K562 (cell line): ENCODE results near the gene TTLL3. TPM values are rescaled to one million over a fixed set of nuclear protein-coding genes. Genes with fewer than 3 reads are reported as not detected.

Experiments used
- BRF1 ChIP-seq: IDR thresholded peaks from 3 replicates; pipeline ENCODE4 v1.6.1; 2011; ENCODE audit warnings: borderline replicate concordance, mild to moderate bottlenecking; ENCODE audit not compliant: insufficient read length; ENCODE audit errors: extremely low read depth
- DACH1 ChIP-seq: fragments of 450-650 bp; IDR thresholded peaks from 2 replicates; pipeline ENCODE4 v1.6.1; 2018; ENCODE audit not compliant: partially characterized antibody
- FIP1L1 ChIP-seq: fragments of 200-400 bp; formaldehyde crosslinking; IDR thresholded peaks from 2 replicates; pipeline ENCODE4 v1.6.1; 2018; ENCODE audit warnings: mild to moderate bottlenecking, low read depth, low read length; ENCODE audit not compliant: poor library complexity, severe bottlenecking
- FOXA3 ChIP-seq, 2 experiments: fragments of 450-650 bp in 1 of 2; sonication (generic) in 1 of 2; formaldehyde crosslinking; IDR thresholded peaks in 1 of 2; conservative IDR thresholded peaks in 1 of 2; 2 replicates each; pipeline versions ENCODE4 v1.4.0 to v1.8.0; 2020 to 2022; ENCODE audit warnings: mild to moderate bottlenecking in 2 of 2, missing genetic modification reagents in 1 of 2
- FOXK2 ChIP-seq, 2 experiments: fragments of 450-650 bp; IDR thresholded peaks in 1 of 2; conservative IDR thresholded peaks in 1 of 2; 2 replicates each; pipeline ENCODE4 v1.6.1; 2016; ENCODE audit warnings: low read depth in 2 of 2, mild to moderate bottlenecking in 1 of 2
- GTF2F1 ChIP-seq: IDR thresholded peaks from 2 replicates; pipeline ENCODE4 v1.6.1; 2011; ENCODE audit warnings: low read depth, low read length, improper control_type of control experiment
- HDAC6 ChIP-seq: IDR thresholded peaks from 2 replicates; pipeline ENCODE4 v1.6.1; 2012; ENCODE audit warnings: low read depth, mild to moderate bottlenecking, control low read depth, inconsistent platforms, low read length, moderate library complexity
- LEF1 ChIP-seq: fragments of 450-650 bp; IDR thresholded peaks from 2 replicates; pipeline ENCODE4 v1.6.1; 2016; ENCODE audit warnings: mild to moderate bottlenecking
- MAZ ChIP-seq, 2 experiments: fragments of 450-650 bp in 1 of 2; sonication (generic) in 1 of 2; formaldehyde crosslinking; IDR thresholded peaks in 1 of 2; conservative IDR thresholded peaks in 1 of 2; 2 replicates each; pipeline versions ENCODE4 v1.4.0 to v1.5.0; 2020; ENCODE audit warnings: mild to moderate bottlenecking in 1 of 2, missing genetic modification reagents in 1 of 2
- NFIX ChIP-seq: fragments of 250-450 bp; sonication (Bioruptor Pico); IDR thresholded peaks from 2 replicates; pipeline ENCODE4 v1.4.0; 2020; ENCODE audit warnings: low read depth, mild to moderate bottlenecking, moderate library complexity
- NR4A1 ChIP-seq, 2 experiments: fragments of 250-450 bp in 1 of 2; fragments of 450-650 bp in 1 of 2; sonication (Bioruptor Pico) in 1 of 2; IDR thresholded peaks; 2 replicates each; pipeline versions ENCODE4 v1.4.0 to v1.6.1; 2016 to 2020; ENCODE audit warnings: mild to moderate bottlenecking in 2 of 2, missing compliant biosample characterization in 1 of 2, missing genetic modification characterization in 1 of 2, moderate library complexity in 1 of 2
- PURB ChIP-seq: sonication (generic); formaldehyde crosslinking; IDR thresholded peaks from 2 replicates; pipeline ENCODE4 v1.9.0; 2021; ENCODE audit warnings: low read depth, mild to moderate bottlenecking, missing genetic modification reagents
- PYGO2 ChIP-seq: fragments of 450-650 bp; IDR thresholded peaks from 2 replicates; pipeline ENCODE4 v1.6.1; 2016; ENCODE audit warnings: mild to moderate bottlenecking, missing genetic modification characterization, moderate library complexity, missing compliant biosample characterization
- RAD21 ChIP-seq, 2 experiments: fragments of 250-450 bp in 1 of 2; fragments of 450-650 bp in 1 of 2; sonication (Bioruptor Pico) in 1 of 2; formaldehyde crosslinking in 1 of 2; IDR thresholded peaks in 1 of 2; conservative IDR thresholded peaks in 1 of 2; 2 replicates each; pipeline versions ENCODE4 v1.4.0 to v1.8.0; 2020 to 2022; ENCODE audit warnings: mild to moderate bottlenecking in 2 of 2, moderate library complexity in 1 of 2
- RBM17 ChIP-seq: fragments of 200-400 bp; formaldehyde crosslinking; IDR thresholded peaks from 2 replicates; pipeline ENCODE4 v1.6.1; 2017; ENCODE audit warnings: low read depth, mild to moderate bottlenecking, low read length, borderline replicate concordance
- TAF15 ChIP-seq: fragments of 200-400 bp; formaldehyde crosslinking; IDR thresholded peaks from 2 replicates; pipeline ENCODE4 v1.6.1; 2017; ENCODE audit warnings: mild to moderate bottlenecking, low read depth, low read length, moderate library complexity
- ZBTB1 ChIP-seq: sonication (generic); formaldehyde crosslinking; IDR thresholded peaks from 2 replicates; pipeline ENCODE4 v1.8.1; 2023; ENCODE audit warnings: missing genetic modification reagents, low read depth, mild to moderate bottlenecking, borderline replicate concordance
- ZNF76 ChIP-seq: fragments of 250-450 bp; sonication (Bioruptor Pico); IDR thresholded peaks from 2 replicates; pipeline ENCODE4 v1.4.0; 2020; ENCODE audit warnings: mild to moderate bottlenecking, moderate library complexity, borderline replicate concordance
- polyA plus RNA-seq, 8 experiments: library from polyadenylated mRNA; depleted of rRNA in 4 of 8; stranded (reverse) in 5 of 8; unstranded in 3 of 8; fragments of >200 nt; fragmentation: Nextera tagmentation in 2 of 8; fragmentation: Illumina TruSeq in 1 of 8; extraction: Ambion mirVana in 2 of 8; extraction: Trizol in 1 of 8; gene quantifications; 2 replicates each; pipeline versions ENCODE4 v1.2.1 to v1.2.3, GENCODE V29; 2011 to 2014; ENCODE audit warnings: inconsistent platforms in 1 of 8, missing spikeins in 1 of 8
- total RNA-seq, 7 experiments: library from RNA; depleted of rRNA in 6 of 7; stranded (reverse); fragments of >200 nt in 6 of 7; fragmentation: Illumina TruSeq in 2 of 7; extraction: Trizol in 2 of 7; gene quantifications; 2 replicates each; pipeline versions ENCODE4 v1.2.1 to v1.2.3, GENCODE V29; 2011 to 2021; ENCODE audit warnings: low replicate concordance in 1 of 7
- TF ChIP-seq, protein P1 (sequence below): sonication (generic); formaldehyde crosslinking; IDR thresholded peaks from 2 replicates; pipeline ENCODE4 v1.8.1; 2023; ENCODE audit warnings: mild to moderate bottlenecking, missing genetic modification reagents, moderate library complexity
- TF ChIP-seq, protein P2 (sequence below): IDR thresholded peaks from 2 replicates; pipeline ENCODE4 v1.6.1; 2011; ENCODE audit not compliant: insufficient read length; ENCODE audit errors: extremely low read depth
- TF ChIP-seq, protein P3 (sequence below), 2 experiments: IDR thresholded peaks in 1 of 2; conservative IDR thresholded peaks in 1 of 2; 2 replicates each; pipeline ENCODE4 v1.6.1; 2016; ENCODE audit warnings: low read depth in 2 of 2, mild to moderate bottlenecking in 1 of 2, missing compliant biosample characterization in 1 of 2, missing genetic modification characterization in 1 of 2, moderate library complexity in 1 of 2

The TTLL3 gene
- total and polyA plus RNA-seq, 9 of the 15 experiments (the other 6 are each of a cell fraction or from before 2014, with no cell fraction given): 8.9 to 106 (median 33.2) TPM

DNA sequence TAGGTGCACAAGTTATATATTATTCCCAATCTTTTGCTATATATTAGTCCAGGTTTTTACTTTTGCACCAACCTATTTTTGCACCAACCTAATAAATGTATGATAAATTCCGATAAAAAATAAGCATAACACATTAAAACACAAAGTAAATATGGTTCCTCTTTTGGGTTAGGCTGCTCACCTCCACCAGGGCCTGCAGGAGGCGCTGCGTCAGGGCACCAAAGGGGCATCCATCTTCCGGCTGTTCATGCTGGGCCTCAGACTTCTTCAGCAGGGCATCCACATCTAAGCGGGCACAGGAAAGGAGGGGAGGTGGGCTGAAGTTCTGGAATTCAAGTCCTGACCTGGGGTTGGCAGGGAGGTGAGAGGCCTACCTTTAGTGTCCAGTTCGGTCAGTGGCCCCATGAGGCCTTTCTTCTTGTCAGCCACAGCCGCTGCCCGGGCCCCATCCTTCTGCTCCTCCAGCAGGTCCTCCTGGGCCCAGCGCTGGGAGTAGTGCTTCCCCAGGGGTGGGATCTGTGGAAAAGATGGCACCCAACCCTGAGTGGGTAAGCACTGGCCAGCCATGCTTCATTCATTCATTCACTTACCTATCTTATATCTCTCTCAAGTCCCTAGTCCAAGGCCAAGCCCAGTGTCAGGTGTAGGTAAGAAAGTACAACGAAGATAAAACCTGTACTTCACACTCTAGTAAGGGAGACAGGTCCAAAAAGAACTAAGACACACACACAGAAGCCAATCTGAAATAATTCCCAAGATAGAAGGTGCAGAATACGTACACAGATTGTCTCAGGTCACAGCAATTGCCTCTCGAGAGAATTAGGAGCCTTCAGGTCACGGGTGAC is 23.0 kb upstream of the TTLL3 start (continued):
- TF ChIP-seq ZBTB1 (CRISPR knock-in tag) (no peak), HDAC6 (no peak), RBM17 (no peak), BRF1 (no peak), LEF1 (no peak), MAZ (CRISPR knock-in tag; conservative IDR thresholded peaks at IDR 0.05 in 1 of 2, IDR thresholded peaks at IDR 0.05 in 1 of 2) (no peak), NR4A1 (CRISPR knock-in tag; IDR thresholded peaks at IDR 0.05) (no peak), NR4A1 (tag; IDR thresholded peaks at IDR 0.05) (no peak; the same call in 1 of the 2 replicates), FIP1L1 (no peak), ZNF76 (CRISPR knock-in tag) (no peak), PYGO2 (no peak), FOXA3 (CRISPR knock-in tag; conservative IDR thresholded peaks at IDR 0.05 in 1 of 2, IDR thresholded peaks at IDR 0.05 in 1 of 2) (peak; percentile 41 to 91; a peak in 3 of 4 replicates), PURB (CRISPR knock-in tag) (no peak), TAF15 (no peak), NFIX (no peak), DACH1 (no peak), FOXK2 (conservative IDR thresholded peaks at IDR 0.05 in 1 of 2, IDR thresholded peaks at IDR 0.05 in 1 of 2; ENCODE audit: low read depth in 2 of 2) (peak; percentile 71 to 73), RAD21 (CRISPR knock-in tag; conservative IDR thresholded peaks at IDR 0.05 in 1 of 2, IDR thresholded peaks at IDR 0.05 in 1 of 2) (0 out of 4 replicates have a peak, but pooled peaks of 1 of the 2 experiments have one; percentile 2), GTF2F1 (no peak)
- TF ChIP-seq, protein P1, sequence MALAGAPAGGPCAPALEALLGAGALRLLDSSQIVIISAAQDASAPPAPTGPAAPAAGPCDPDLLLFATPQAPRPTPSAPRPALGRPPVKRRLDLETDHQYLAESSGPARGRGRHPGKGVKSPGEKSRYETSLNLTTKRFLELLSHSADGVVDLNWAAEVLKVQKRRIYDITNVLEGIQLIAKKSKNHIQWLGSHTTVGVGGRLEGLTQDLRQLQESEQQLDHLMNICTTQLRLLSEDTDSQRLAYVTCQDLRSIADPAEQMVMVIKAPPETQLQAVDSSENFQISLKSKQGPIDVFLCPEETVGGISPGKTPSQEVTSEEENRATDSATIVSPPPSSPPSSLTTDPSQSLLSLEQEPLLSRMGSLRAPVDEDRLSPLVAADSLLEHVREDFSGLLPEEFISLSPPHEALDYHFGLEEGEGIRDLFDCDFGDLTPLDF (CRISPR knock-in tag): no peak
- TF ChIP-seq, protein P2, sequence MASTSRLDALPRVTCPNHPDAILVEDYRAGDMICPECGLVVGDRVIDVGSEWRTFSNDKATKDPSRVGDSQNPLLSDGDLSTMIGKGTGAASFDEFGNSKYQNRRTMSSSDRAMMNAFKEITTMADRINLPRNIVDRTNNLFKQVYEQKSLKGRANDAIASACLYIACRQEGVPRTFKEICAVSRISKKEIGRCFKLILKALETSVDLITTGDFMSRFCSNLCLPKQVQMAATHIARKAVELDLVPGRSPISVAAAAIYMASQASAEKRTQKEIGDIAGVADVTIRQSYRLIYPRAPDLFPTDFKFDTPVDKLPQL: no peak
- TF ChIP-seq, protein P3, sequence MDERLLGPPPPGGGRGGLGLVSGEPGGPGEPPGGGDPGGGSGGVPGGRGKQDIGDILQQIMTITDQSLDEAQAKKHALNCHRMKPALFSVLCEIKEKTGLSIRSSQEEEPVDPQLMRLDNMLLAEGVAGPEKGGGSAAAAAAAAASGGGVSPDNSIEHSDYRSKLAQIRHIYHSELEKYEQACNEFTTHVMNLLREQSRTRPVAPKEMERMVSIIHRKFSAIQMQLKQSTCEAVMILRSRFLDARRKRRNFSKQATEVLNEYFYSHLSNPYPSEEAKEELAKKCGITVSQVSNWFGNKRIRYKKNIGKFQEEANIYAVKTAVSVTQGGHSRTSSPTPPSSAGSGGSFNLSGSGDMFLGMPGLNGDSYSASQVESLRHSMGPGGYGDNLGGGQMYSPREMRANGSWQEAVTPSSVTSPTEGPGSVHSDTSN (CRISPR knock-in tag; IDR thresholded peaks at IDR 0.05; ENCODE audit: low read depth): no peak
- TF ChIP-seq, protein P3 (tag; conservative IDR thresholded peaks at IDR 0.05; ENCODE audit: low read depth): no peak
